Measurements from ENCODE around the gene NFS1.
"Not testable (repeated sequence)": the region's sequence is repeated elsewhere in the genome, so short reads cannot be mapped to it uniquely, and the experiment has no call there.

The NFS1 gene

DNA sequence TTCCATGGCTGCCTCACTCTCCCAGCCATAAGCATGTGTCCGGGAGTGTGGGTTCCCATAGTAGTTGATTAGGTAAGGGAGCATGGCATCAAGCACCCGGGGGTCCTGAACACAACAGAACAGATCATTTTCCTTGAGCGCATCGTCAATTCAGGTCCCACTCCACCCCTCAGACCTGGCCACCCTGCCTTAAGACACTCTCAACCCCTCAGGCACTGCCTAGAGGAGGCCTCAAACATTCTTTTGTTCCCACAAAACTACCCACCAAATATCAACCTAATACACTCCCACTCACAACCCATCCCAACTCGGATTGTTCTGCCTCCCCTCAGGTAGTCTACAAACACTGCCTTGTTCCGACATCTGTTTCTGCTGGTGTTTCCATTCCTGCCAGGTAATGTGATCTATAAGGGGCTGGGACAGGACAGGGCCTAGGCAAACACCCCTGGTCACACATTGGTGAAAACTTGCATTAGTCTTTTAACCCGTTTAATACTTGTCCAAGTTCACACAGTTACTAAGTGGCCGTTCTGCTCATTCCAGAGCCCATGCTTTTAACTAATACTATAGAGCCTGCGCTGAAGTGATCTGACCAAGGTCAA is 1.4 kb downstream of the NFS1 start:
- no peak for DNase-seq
- H3K4me3 ChIP-seq (ENCODE audit: low read depth, low read length): peak overlapping the region; percentile 99
- H3K27me3 ChIP-seq (replicated peaks): no peaks in the 10 kb centered on the region
- in situ Hi-C loops (cut with HindIII; ENCODE audit: low pct_ligation_motif_present, low sequenced_read_pairs): no loop called here
- TF ChIP-seq CTCF (IDR thresholded peaks at IDR 0.05; ENCODE audit: low read depth, low read length, missing control alignments): no peak
- H3K36me3 ChIP-seq (replicated peaks): peaks cover 23% of the 10 kb centered on the region
- H3K27ac ChIP-seq: no peak overlapping the region

DNA sequence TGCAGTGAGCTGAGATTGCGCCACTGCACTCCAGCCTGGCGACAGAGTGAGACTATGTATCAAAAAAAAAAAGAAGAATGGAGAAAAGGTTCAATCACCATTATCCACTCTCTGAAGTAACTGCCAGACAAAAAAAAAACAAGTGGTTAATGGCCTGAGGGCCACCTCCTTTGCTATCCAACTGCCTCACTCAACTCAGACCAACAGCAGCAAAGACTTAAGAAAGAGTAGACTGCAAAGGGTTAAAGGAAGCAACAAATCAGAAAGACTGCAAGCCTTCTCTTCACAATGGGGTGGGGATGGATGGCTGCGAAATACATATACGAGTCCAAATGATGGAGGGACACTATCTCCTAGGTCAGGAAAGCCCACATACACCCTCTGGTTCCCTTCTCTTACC is 3.2 kb downstream of the NFS1 start:
- no peak for DNase-seq
- in situ Hi-C loops (cut with HindIII; ENCODE audit: low pct_ligation_motif_present, low sequenced_read_pairs): no loop called here
- H3K27ac ChIP-seq: no peak overlapping the region
- H3K36me3 ChIP-seq (replicated peaks): peaks cover 7% of the 10 kb centered on the region
- H3K27me3 ChIP-seq (replicated peaks): no peaks in the 10 kb centered on the region
- H3K4me3 ChIP-seq (ENCODE audit: low read depth, low read length): no peak overlapping the region
- no peak for TF ChIP-seq CTCF (IDR thresholded peaks at IDR 0.05; ENCODE audit: low read depth, low read length, missing control alignments)

DNA sequence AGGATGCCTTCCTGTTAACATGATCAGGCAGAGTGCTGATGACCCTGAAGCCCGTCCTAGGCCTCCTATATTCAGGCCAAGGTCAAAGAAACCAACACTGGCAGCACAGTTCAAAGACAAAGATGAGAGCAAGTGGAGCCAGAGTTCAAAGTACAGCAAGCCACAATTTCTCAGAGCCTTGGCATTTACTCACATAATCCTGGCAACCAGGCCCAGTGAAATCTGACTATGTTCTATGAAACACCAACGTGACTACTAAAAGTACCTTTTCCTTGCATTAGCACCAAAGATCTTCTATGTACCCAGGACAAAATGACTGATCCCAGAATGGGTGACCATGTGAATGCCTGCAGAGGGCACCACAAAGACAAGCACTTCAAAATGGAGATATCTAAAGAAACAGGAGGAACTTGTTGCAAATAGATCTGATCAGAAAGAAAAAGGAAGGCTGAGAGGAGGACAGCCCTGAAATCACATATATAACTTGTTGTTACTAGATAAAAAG is 3.9 kb downstream of the NFS1 start:
- Histone ChIP-seq H3K27me3 (replicated peaks) (no peaks in the 10 kb centered on the region), H3K27ac (no peak overlapping the region), H3K4me3 (ENCODE audit: low read depth, low read length) (no peak overlapping the region), H3K36me3 (replicated peaks) (peaks cover 7% of the 10 kb centered on the region)
- TF ChIP-seq CTCF (IDR thresholded peaks at IDR 0.05; ENCODE audit: low read depth, low read length, missing control alignments): no peak
- no peak for DNase-seq
- in situ Hi-C loops (cut with HindIII; ENCODE audit: low pct_ligation_motif_present, low sequenced_read_pairs): no loop called here

- in situ Hi-C loops (cut with HindIII; ENCODE audit: low pct_ligation_motif_present, low sequenced_read_pairs): no loop called here
- no peak overlapping the region for H3K27ac ChIP-seq
- TF ChIP-seq CTCF (IDR thresholded peaks at IDR 0.05; ENCODE audit: low read depth, low read length, missing control alignments): no peak
- H3K27me3 ChIP-seq (replicated peaks): no peaks in the 10 kb centered on the region
- H3K4me3 ChIP-seq (ENCODE audit: low read depth, low read length): no peak overlapping the region
- no peak for DNase-seq
- H3K36me3 ChIP-seq (replicated peaks): peaks cover 21% of the 10 kb centered on the region
Observed at GRCh38 chr20:35690265-35690664, 8.9 kb downstream of the NFS1 start.

DNA sequence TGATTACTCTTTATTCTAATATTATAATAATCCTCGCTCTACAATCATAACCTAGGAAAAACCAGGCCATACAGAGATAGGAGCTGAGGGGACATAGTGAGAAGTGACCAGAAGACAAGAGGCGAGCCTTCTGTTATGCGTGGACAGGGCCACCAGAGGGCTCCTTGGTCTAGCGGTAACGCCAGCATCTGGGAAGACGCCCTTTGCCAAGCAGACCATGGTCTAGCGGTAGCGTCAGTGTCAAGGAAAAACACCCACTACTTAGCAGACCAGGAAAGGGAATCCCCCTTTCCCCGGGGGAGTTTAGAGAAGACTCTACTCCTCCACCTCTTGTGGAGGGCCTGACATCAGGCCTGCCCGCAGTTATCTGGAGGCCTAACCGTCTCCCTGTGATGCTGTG is 12.3 kb downstream of the NFS1 start:
- H3K4me3 ChIP-seq (ENCODE audit: low read depth, low read length); H3K27me3 ChIP-seq (replicated peaks); H3K27ac ChIP-seq; DNase-seq; in situ Hi-C loops (cut with HindIII; ENCODE audit: low pct_ligation_motif_present, low sequenced_read_pairs): not testable (repeated sequence)
- peak; percentile 40 for TF ChIP-seq CTCF (IDR thresholded peaks at IDR 0.05; ENCODE audit: low read depth, low read length, missing control alignments)
- peaks cover 15% of the 10 kb centered on the region for H3K36me3 ChIP-seq (replicated peaks)

GRCh38 chr20:35685368-35685767 is 13.8 kb downstream of the NFS1 start:
- in situ Hi-C loops (cut with HindIII; ENCODE audit: low pct_ligation_motif_present, low sequenced_read_pairs); H3K27ac ChIP-seq; H3K4me3 ChIP-seq (ENCODE audit: low read depth, low read length); H3K27me3 ChIP-seq (replicated peaks); DNase-seq: not testable (repeated sequence)
- peaks cover 17% of the 10 kb centered on the region for H3K36me3 ChIP-seq (replicated peaks)

Measured in brain microvascular endothelial cell (primary cell).